ENCODE data around the gene TRAF4.
"Not testable (repeated sequence)": the region's sequence is repeated elsewhere in the genome, so short reads cannot be mapped to it uniquely, and the experiment has no call there.

The TRAF4 gene

GRCh38 chr17:28718333-28719020 is 25.3 kb upstream of the TRAF4 start:
- POLR2A ChIA-PET: interaction anchor here (1.5 kb wide), 1 partner anchor 12 kb away, joined by 5 read pairs; no protein-coding TSS in a partner anchor
- DNase-seq (ENCODE audit: extremely low spot score): no peak
- CTCF ChIA-PET: interaction anchor here (1.0 to 1.9 kb wide), 2 partner anchors 33 to 72 kb away, joined by 3 to 5 read pairs; no protein-coding TSS in a partner anchor
- TF ChIP-seq, protein P1, sequence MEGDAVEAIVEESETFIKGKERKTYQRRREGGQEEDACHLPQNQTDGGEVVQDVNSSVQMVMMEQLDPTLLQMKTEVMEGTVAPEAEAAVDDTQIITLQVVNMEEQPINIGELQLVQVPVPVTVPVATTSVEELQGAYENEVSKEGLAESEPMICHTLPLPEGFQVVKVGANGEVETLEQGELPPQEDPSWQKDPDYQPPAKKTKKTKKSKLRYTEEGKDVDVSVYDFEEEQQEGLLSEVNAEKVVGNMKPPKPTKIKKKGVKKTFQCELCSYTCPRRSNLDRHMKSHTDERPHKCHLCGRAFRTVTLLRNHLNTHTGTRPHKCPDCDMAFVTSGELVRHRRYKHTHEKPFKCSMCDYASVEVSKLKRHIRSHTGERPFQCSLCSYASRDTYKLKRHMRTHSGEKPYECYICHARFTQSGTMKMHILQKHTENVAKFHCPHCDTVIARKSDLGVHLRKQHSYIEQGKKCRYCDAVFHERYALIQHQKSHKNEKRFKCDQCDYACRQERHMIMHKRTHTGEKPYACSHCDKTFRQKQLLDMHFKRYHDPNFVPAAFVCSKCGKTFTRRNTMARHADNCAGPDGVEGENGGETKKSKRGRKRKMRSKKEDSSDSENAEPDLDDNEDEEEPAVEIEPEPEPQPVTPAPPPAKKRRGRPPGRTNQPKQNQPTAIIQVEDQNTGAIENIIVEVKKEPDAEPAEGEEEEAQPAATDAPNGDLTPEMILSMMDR (IDR thresholded peaks at IDR 0.05; ENCODE audit: control extremely low read depth, extremely low read depth, low read depth, missing control alignments): no peak

- DNase-seq (ENCODE audit: extremely low spot score): no peak
- ChIA-PET POLR2A (interaction anchor here (0.6 to 2.0 kb wide), 16 partner anchors 8 to 398 kb away, joined by 3 to 21 read pairs (median 4); partner anchors contain the start of genes ALDOC, NEK8, PHF12 and PROCA1), CTCF (interaction anchor here (0.7 to 3.4 kb wide), 14 partner anchors 8 to 398 kb away, joined by 3 to 16 read pairs (median 4); partner anchors contain the start of genes NEK8, PHF12, PROCA1 and SDF2)
- TF ChIP-seq, protein P1 (IDR thresholded peaks at IDR 0.05; ENCODE audit: control extremely low read depth, extremely low read depth, low read depth, missing control alignments): no peak
Observed at GRCh38 chr17:28719021-28719433, 24.8 kb upstream of the TRAF4 start.

DNA sequence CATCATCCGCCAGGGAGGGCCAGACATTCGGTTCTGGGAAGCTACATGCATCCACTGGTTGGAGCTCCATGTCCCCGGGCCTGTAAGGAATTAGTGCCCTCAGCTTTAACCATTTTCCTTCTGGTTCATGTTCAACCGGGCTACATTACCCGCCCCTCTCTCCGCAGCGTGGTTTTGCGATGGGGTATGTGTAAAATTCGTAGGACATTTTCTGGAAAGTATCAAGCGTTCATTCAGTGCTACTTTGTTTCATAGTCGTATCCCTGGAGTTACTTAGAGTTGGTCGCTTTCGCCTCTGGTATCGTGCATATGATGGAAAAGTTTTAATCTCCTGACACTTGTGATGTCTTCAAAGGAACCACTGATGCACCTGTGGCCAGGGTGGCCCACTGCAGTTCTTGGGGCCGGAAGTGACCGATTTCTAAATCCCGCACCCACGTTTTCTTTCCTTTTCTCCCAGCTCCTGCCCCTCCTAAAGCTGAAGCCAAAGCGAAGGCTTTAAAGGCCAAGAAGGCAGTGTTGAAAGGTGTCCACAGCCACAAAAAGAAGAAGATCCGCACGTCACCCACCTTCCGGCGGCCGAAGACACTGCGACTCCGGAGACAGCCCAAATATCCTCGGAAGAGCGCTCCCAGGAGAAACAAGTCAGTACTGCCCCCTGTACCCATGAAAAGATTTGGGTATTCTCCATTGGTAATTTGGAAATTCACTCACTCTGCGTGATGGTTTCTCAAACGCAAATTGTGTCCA is 23.4 kb upstream of the TRAF4 start:
- DNase-seq (ENCODE audit: extremely low spot score): no peak
- CTCF ChIA-PET: interaction anchor here (1.0 to 3.4 kb wide), 14 partner anchors 8 to 397 kb away, joined by 3 to 18 read pairs (median 5); partner anchors contain the start of genes NEK8, PHF12 and PROCA1
- TF ChIP-seq, protein P1 (IDR thresholded peaks at IDR 0.05; ENCODE audit: control extremely low read depth, extremely low read depth, low read depth, missing control alignments): no peak
- POLR2A ChIA-PET: interaction anchor here (1.0 to 2.0 kb wide), 12 partner anchors 8 to 397 kb away, joined by 3 to 21 read pairs (median 7); partner anchors contain the start of genes NEK8, PHF12, PROCA1 and SDF2

DNA sequence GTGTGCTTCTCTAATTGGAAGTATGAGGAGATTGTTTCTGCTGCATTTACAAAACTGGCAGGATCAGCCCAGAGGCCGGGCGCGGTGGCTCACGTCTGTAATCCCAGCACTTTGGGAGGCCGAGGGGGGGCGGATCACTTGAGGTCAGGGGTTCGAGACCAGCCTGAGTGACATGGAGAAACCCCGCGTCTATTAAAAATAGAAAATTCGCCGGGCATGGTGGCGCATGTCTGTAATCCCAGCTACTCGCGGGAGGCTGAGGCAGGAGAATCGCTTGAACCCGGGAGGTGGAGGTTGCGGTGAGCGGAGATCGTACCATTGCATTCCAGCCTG is 22.8 kb upstream of the TRAF4 start:
- ChIA-PET CTCF (interaction anchor here (1.0 to 3.4 kb wide), 6 partner anchors 10 to 396 kb away, joined by 3 to 18 read pairs (median 7); partner anchors contain the start of genes DHRS13 and PROCA1), POLR2A (interaction anchor here (1.0 to 2.0 kb wide), 4 partner anchors 10 to 144 kb away, joined by 3 to 7 read pairs (median 5); partner anchors contain the start of genes ALDOC and TRAF4)

DNA sequence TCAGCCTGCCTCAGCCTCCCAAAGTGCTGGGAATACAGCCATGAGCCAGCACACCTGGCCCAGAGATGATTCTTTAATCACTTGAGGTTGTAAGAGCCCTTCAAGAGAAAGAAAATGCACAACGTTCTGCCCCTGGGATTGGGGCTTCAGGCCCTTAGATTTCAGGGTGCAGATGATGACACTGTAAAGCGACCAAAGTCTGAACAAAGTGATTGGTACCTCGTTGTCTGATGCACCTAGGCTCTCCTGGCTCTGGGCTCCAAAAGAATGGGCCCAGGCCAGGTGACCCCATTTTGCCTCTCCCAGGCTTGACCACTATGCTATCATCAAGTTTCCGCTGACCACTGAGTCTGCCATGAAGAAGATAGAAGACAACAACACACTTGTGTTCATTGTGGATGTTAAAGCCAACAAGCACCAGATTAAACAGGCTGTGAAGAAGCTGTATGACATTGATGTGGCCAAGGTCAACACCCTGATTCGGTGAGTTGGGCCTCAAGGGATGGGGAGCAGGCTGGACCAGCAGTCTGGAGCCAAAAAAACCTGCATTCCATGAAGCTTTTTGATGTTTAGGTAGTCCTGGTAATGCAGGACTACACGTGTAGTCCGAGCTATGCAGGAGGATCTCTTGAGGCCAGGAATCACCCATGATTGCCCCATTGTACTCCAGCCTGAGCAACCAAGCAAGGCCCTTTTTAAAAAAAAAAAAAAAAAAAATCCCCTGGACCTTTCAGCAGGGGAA is 21.2 kb upstream of the TRAF4 start:
- CTCF ChIA-PET: interaction anchor here (2.1 to 3.4 kb wide), 4 partner anchors 11 to 394 kb away, joined by 5 to 18 read pairs (median 12); partner anchors contain the start of gene PROCA1
- TF ChIP-seq, protein P1 (IDR thresholded peaks at IDR 0.05; ENCODE audit: control extremely low read depth, extremely low read depth, low read depth, missing control alignments): no peak
- POLR2A ChIA-PET: interaction anchor here (0.6 to 1.5 kb wide), 5 partner anchors 22 to 156 kb away, joined by 3 to 6 read pairs (median 3); partner anchors contain the start of gene ALDOC
- DNase-seq (ENCODE audit: extremely low spot score): no peak

More for the DNA sequence above, 22.8 kb upstream of the TRAF4 start:
- DNase-seq (ENCODE audit: extremely low spot score): not testable (repeated sequence)

DNA sequence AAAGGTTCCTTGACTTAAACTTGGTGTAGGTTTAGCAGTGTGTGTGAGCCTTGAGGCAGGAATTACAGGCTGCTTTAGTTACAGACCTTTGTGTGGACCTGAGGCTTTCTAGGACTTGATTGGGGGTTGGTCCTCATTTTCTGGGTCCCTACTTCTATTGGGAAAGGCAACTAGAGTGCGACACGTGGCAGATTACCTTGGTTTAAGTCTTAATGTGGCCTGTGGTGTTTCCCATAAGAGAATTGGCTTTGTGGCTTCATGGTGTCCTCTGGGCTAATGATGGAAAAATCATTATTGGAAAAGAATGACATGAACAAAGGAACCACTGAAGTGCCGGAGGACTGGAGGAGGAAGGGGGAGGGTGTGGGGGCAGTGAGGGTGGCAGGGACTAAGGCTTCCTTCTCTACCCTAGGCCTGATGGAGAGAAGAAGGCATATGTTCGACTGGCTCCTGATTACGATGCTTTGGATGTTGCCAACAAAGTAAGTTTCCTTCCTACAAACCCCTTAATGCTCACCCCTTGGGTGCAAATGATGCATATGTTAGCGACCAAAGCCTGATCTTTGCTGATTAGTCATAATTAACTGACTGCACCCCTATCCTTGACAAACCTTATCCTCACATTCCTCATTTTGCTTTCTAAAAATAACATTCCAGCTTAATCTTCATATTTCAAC is 20.5 kb upstream of the TRAF4 start:
- TF ChIP-seq, protein P1 (IDR thresholded peaks at IDR 0.05; ENCODE audit: control extremely low read depth, extremely low read depth, low read depth, missing control alignments): no peak
- ChIA-PET POLR2A (interaction anchor here (0.7 kb wide), 1 partner anchor 58 kb away, joined by 4 read pairs; no protein-coding TSS in a partner anchor), CTCF (interaction anchor here (7.0 kb wide), 1 partner anchor 24 kb away, joined by 472 read pairs; the partner anchor contains the start of gene TRAF4)
- DNase-seq (ENCODE audit: extremely low spot score): no peak

GRCh38 chr17:28723836-28724499 is 19.8 kb upstream of the TRAF4 start:
- CTCF ChIA-PET: interaction anchor here (1.4 to 7.0 kb wide), 2 partner anchors 24 to 40 kb away, joined by 6 to 472 read pairs; partner anchors contain the start of gene TRAF4
- POLR2A ChIA-PET: interaction anchor here (0.8 to 1.3 kb wide), 4 partner anchors 12 to 19 kb away, joined by 3 to 9 read pairs (median 4); partner anchors contain the start of genes PROCA1 and TRAF4
- not testable (repeated sequence) for DNase-seq (ENCODE audit: extremely low spot score)

All from GM10248 (cell line).